ENCODE results near the gene HMHB1. TPM values are rescaled to one million over a fixed set of nuclear protein-coding genes. Genes with fewer than 3 reads are reported as not detected.
A peak's percentile ranks its signal among the peaks of the same experiment; 100 is the strongest.

Gene HMHB1
- total and polyA plus RNA-seq, 2 donors (not counting 1 experiment from before 2014, with no cell fraction given): not detected

GRCh38 chr5:143771602-143772001, 40.4 kb upstream of the HMHB1 start:
- no peak for DNase-seq (ENCODE audit: low read depth in 2 of 2)
- H3K9me3 ChIP-seq (ENCODE audit: control insufficient read depth, insufficient read depth, low read depth, low read length): no peaks in the 10 kb centered on the region
- no peaks in the 10 kb centered on the region for H3K79me2 ChIP-seq (ENCODE audit: control insufficient read depth, insufficient read depth, low read length)
- peak overlapping the region; percentile 56 for H3K4me2 ChIP-seq (ENCODE audit: extremely low read depth, insufficient read depth, low read length)
- no peaks in the 10 kb centered on the region for H3K27me3 ChIP-seq (ENCODE audit: control insufficient read depth, insufficient read depth, low read length)
- H3K4me1 ChIP-seq (ENCODE audit: control insufficient read depth, extremely low read depth, insufficient read depth, low read length): peaks cover 5% of the 10 kb centered on the region
- H3K9ac ChIP-seq (ENCODE audit: insufficient read depth, low read length): no peak overlapping the region
- H3K4me3 ChIP-seq (replicated peaks in 1 of 4; ENCODE audit: control extremely low read depth in 1 of 4, insufficient read depth in 1 of 4, low read depth in 3 of 4, low read length in 4 of 4): no peak overlapping the region
- no peak overlapping the region for H3K27ac ChIP-seq (ENCODE audit: insufficient read depth, low read length)
- no peaks in the 10 kb centered on the region for H4K20me1 ChIP-seq (ENCODE audit: control insufficient read depth, extremely low read depth, insufficient read depth, low read length)
- H3K36me3 ChIP-seq (ENCODE audit: control insufficient read depth, insufficient read depth, low read length): no peaks in the 10 kb centered on the region
- TF ChIP-seq CTCF (conservative IDR thresholded peaks at IDR 0.05 in 1 of 2, IDR thresholded peaks at IDR 0.05 in 1 of 2; ENCODE audit: low read depth in 1 of 2, low read length in 2 of 2) (no peak), EZH2 (IDR thresholded peaks at IDR 0.05; ENCODE audit: low read length, missing control alignments) (no peak)
- H2AFZ ChIP-seq (ENCODE audit: low read length): no peak overlapping the region

- DNase-seq (ENCODE audit: low read depth in 2 of 2): no peak
- no peaks in the 10 kb centered on the region for H3K79me2 ChIP-seq (ENCODE audit: control insufficient read depth, insufficient read depth, low read length)
- no peaks in the 10 kb centered on the region for H4K20me1 ChIP-seq (ENCODE audit: control insufficient read depth, extremely low read depth, insufficient read depth, low read length)
- H3K27me3 ChIP-seq (ENCODE audit: control insufficient read depth, insufficient read depth, low read length): no peaks in the 10 kb centered on the region
- no peak overlapping the region for H3K4me3 ChIP-seq (replicated peaks in 1 of 4; ENCODE audit: control extremely low read depth in 1 of 4, insufficient read depth in 1 of 4, low read depth in 3 of 4, low read length in 4 of 4)
- H3K9me3 ChIP-seq (ENCODE audit: control insufficient read depth, insufficient read depth, low read depth, low read length): no peaks in the 10 kb centered on the region
- TF ChIP-seq CTCF (conservative IDR thresholded peaks at IDR 0.05 in 1 of 2, IDR thresholded peaks at IDR 0.05 in 1 of 2; ENCODE audit: low read depth in 1 of 2, low read length in 2 of 2) (no peak), EZH2 (IDR thresholded peaks at IDR 0.05; ENCODE audit: low read length, missing control alignments) (no peak)
- H2AFZ ChIP-seq (ENCODE audit: low read length): no peak overlapping the region
- H3K27ac ChIP-seq (ENCODE audit: insufficient read depth, low read length): no peak overlapping the region
- H3K4me1 ChIP-seq (ENCODE audit: control insufficient read depth, extremely low read depth, insufficient read depth, low read length): peaks cover 5% of the 10 kb centered on the region
- no peak overlapping the region for H3K4me2 ChIP-seq (ENCODE audit: extremely low read depth, insufficient read depth, low read length)
- H3K36me3 ChIP-seq (ENCODE audit: control insufficient read depth, insufficient read depth, low read length): no peaks in the 10 kb centered on the region
- H3K9ac ChIP-seq (ENCODE audit: insufficient read depth, low read length): no peak overlapping the region
Observed at GRCh38 chr5:143772621-143773020, 39.3 kb upstream of the HMHB1 start.

- no peak overlapping the region for H3K4me3 ChIP-seq (replicated peaks in 1 of 4; ENCODE audit: control extremely low read depth in 1 of 4, insufficient read depth in 1 of 4, low read depth in 3 of 4, low read length in 4 of 4)
- H3K27me3 ChIP-seq (ENCODE audit: control insufficient read depth, insufficient read depth, low read length): no peaks in the 10 kb centered on the region
- no peak for TF ChIP-seq CTCF (conservative IDR thresholded peaks at IDR 0.05 in 1 of 2, IDR thresholded peaks at IDR 0.05 in 1 of 2; ENCODE audit: low read depth in 1 of 2, low read length in 2 of 2)
- TF ChIP-seq EZH2 (IDR thresholded peaks at IDR 0.05; ENCODE audit: low read length, missing control alignments): no peak
- DNase-seq (ENCODE audit: low read depth in 2 of 2): peak; percentile 66 to 70
- no peak overlapping the region for H3K27ac ChIP-seq (ENCODE audit: insufficient read depth, low read length)
- no peaks in the 10 kb centered on the region for H3K9me3 ChIP-seq (ENCODE audit: control insufficient read depth, insufficient read depth, low read depth, low read length)
- H3K4me1 ChIP-seq (ENCODE audit: control insufficient read depth, extremely low read depth, insufficient read depth, low read length): peaks cover 5% of the 10 kb centered on the region
- no peaks in the 10 kb centered on the region for H3K79me2 ChIP-seq (ENCODE audit: control insufficient read depth, insufficient read depth, low read length)
- no peak overlapping the region for H3K4me2 ChIP-seq (ENCODE audit: extremely low read depth, insufficient read depth, low read length)
- H2AFZ ChIP-seq (ENCODE audit: low read length): no peak overlapping the region
- no peak overlapping the region for H3K9ac ChIP-seq (ENCODE audit: insufficient read depth, low read length)
- H4K20me1 ChIP-seq (ENCODE audit: control insufficient read depth, extremely low read depth, insufficient read depth, low read length): no peaks in the 10 kb centered on the region
- no peaks in the 10 kb centered on the region for H3K36me3 ChIP-seq (ENCODE audit: control insufficient read depth, insufficient read depth, low read length)
Observed at GRCh38 chr5:143775258-143775657, 36.7 kb upstream of the HMHB1 start.

All from fibroblast of lung (primary cell).